ELF-1 (cell line): ENCODE data around the gene RRP9.
"Not testable (repeated sequence)": the region's sequence is repeated elsewhere in the genome, so short reads cannot be mapped to it uniquely, and the experiment has no call there.

ENCODE experiments used
- DNase-seq: peaks from one replicate; pipeline ENCODE4 v3.0.0-alpha.2; 2016; ENCODE audit warnings: low read depth, low spot score

Gene RRP9

GRCh38 chr3:51938780-51939425 is 2.8 kb downstream of the RRP9 start:
- no peak for DNase-seq

- no peak for DNase-seq
Measured at GRCh38 chr3:51937611-51938450, 3.9 kb downstream of the RRP9 start.

GRCh38 chr3:51937014-51937413 is 4.7 kb downstream of the RRP9 start:
- no peak for DNase-seq

- DNase-seq, result no peak
Measured at GRCh38 chr3:51935886-51936755, 5.6 kb downstream of the RRP9 start.

GRCh38 chr3:51934991-51935885 is 6.5 kb downstream of the RRP9 start:
- DNase-seq, result no peak

GRCh38 chr3:51934139-51934850 is 7.4 kb downstream of the RRP9 start:
- DNase-seq, result no peak

- DNase-seq, result no peak
Measured at GRCh38 chr3:51933471-51934138, 8.1 kb downstream of the RRP9 start.

GRCh38 chr3:51932471-51933370 is 9.0 kb downstream of the RRP9 start:
- DNase-seq, result no peak

- DNase-seq, result no peak
Measured at GRCh38 chr3:51931756-51932155, 9.9 kb downstream of the RRP9 start.

GRCh38 chr3:51930439-51930838 is 11.3 kb downstream of the RRP9 start:
- DNase-seq, result no peak

- DNase-seq, result peak; percentile 41
Measured at GRCh38 chr3:51929420-51930003, 12.2 kb downstream of the RRP9 start.

- not testable (repeated sequence) for DNase-seq
Measured at GRCh38 chr3:51928981-51929380, 12.7 kb downstream of the RRP9 start.

GRCh38 chr3:51928438-51928837 is 13.3 kb downstream of the RRP9 start:
- DNase-seq, result no peak

GRCh38 chr3:51927061-51927977 is 14.4 kb downstream of the RRP9 start:
- no peak for DNase-seq

GRCh38 chr3:51921081-51921578 is 20.6 kb downstream of the RRP9 start:
- DNase-seq, result no peak

- DNase-seq, result no peak
Measured at GRCh38 chr3:51916418-51916817, 25.3 kb downstream of the RRP9 start.

- no peak for DNase-seq
Measured at GRCh38 chr3:51908026-51908425, 33.7 kb downstream of the RRP9 start.
